Vagina (tissue), 2 donors: ENCODE results near the gene OSGIN1.
"Not testable (repeated sequence)": the region's sequence is repeated elsewhere in the genome, so short reads cannot be mapped to it uniquely, and the experiment has no call there.

Source experiments
- POLR2A ChIP-seq, 2 donors: fragments of 450-650 bp; IDR thresholded peaks; one replicate each; pipeline ENCODE4 v1.6.1; 2017; ENCODE audit warnings: antibody characterized with exemption in 2 of 2, mild to moderate bottlenecking in 2 of 2, moderate library complexity in 2 of 2
- POLR2AphosphoS5 ChIP-seq, 2 donors: sonication (generic); formaldehyde crosslinking; IDR thresholded peaks; one replicate each; pipeline ENCODE4 v1.9.0; 2017; ENCODE audit warnings: antibody characterized with exemption in 2 of 2, mild to moderate bottlenecking in 2 of 2, low read depth in 1 of 2; ENCODE audit not compliant: insufficient read depth in 1 of 2
- TF ChIP-seq, protein P1 (sequence below), 3 experiments: fragments of 450-650 bp in 2 of 3; fragments of 200-600 bp in 1 of 3; sonication (generic) in 1 of 3; IDR thresholded peaks; one replicate each; pipeline ENCODE4 v1.5.1; 2017 to 2019; ENCODE audit warnings: antibody characterized with exemption in 3 of 3, mild to moderate bottlenecking in 2 of 3, moderate library complexity in 2 of 3

GRCh38 chr16:83950862-83951399 is 2.1 kb upstream of the OSGIN1 start:
- TF ChIP-seq, protein P1, sequence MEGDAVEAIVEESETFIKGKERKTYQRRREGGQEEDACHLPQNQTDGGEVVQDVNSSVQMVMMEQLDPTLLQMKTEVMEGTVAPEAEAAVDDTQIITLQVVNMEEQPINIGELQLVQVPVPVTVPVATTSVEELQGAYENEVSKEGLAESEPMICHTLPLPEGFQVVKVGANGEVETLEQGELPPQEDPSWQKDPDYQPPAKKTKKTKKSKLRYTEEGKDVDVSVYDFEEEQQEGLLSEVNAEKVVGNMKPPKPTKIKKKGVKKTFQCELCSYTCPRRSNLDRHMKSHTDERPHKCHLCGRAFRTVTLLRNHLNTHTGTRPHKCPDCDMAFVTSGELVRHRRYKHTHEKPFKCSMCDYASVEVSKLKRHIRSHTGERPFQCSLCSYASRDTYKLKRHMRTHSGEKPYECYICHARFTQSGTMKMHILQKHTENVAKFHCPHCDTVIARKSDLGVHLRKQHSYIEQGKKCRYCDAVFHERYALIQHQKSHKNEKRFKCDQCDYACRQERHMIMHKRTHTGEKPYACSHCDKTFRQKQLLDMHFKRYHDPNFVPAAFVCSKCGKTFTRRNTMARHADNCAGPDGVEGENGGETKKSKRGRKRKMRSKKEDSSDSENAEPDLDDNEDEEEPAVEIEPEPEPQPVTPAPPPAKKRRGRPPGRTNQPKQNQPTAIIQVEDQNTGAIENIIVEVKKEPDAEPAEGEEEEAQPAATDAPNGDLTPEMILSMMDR (IDR thresholded peaks at IDR 0.05) = not testable (repeated sequence)
- TF ChIP-seq POLR2A (IDR thresholded peaks at IDR 0.05); POLR2AphosphoS5 (IDR thresholded peaks at IDR 0.05; ENCODE audit: insufficient read depth in 1 of 2, low read depth in 1 of 2): not testable (repeated sequence)
